ENCODE results near the gene MFSD6.

GRCh38 chr2:190367091-190367490 lies 41.1 kb upstream of the MFSD6 start:
- TF ChIP-seq CTCF (conservative IDR thresholded peaks at IDR 0.05 in 1 of 2, IDR thresholded peaks at IDR 0.05 in 1 of 2; ENCODE audit: low read depth in 1 of 2, low read length in 2 of 2) = no peak
- TF ChIP-seq EZH2 (IDR thresholded peaks at IDR 0.05; ENCODE audit: low read length, missing control alignments) = no peak
